ENCODE results near the gene CIAO1.

DNA sequence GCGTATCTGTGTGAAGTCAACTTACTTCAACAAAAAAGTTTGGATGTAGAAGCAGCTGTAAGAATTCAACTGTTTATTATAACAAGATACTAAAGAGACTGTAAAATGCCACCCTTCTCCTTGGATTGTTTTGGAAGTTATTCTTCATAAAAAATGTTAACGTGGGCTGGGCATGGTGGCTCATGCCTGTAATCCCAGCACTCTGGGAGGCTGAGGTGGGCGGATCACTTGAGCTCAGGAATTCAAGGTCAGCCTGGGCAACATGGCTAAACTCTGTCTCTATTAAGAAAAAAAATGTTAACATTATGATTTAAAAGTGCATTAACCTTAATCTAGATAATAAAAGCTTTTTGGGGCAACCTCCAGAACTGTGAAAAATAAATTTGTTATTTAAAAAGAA lies 7.7 kb downstream of the CIAO1 start:
- TF ChIP-seq MAZ (IDR thresholded peaks at IDR 0.05; ENCODE audit: borderline replicate concordance, low read depth, low read length) (no peak), CHD2 (IDR thresholded peaks at IDR 0.05; ENCODE audit: low read length, partially characterized antibody) (no peak), MAFK (IDR thresholded peaks at IDR 0.05; ENCODE audit: partially characterized antibody) (no peak), POLR2AphosphoS2 (conservative IDR thresholded peaks at IDR 0.05; ENCODE audit: low read length) (no peak), PHF8 (IDR thresholded peaks at IDR 0.05; ENCODE audit: borderline replicate concordance, low read depth) (no peak), POLR2A (IDR thresholded peaks at IDR 0.05; ENCODE audit: low read length) (no peak), KDM1A (IDR thresholded peaks at IDR 0.05; ENCODE audit: low read depth) (no peak)
- TF ChIP-seq, protein P1, sequence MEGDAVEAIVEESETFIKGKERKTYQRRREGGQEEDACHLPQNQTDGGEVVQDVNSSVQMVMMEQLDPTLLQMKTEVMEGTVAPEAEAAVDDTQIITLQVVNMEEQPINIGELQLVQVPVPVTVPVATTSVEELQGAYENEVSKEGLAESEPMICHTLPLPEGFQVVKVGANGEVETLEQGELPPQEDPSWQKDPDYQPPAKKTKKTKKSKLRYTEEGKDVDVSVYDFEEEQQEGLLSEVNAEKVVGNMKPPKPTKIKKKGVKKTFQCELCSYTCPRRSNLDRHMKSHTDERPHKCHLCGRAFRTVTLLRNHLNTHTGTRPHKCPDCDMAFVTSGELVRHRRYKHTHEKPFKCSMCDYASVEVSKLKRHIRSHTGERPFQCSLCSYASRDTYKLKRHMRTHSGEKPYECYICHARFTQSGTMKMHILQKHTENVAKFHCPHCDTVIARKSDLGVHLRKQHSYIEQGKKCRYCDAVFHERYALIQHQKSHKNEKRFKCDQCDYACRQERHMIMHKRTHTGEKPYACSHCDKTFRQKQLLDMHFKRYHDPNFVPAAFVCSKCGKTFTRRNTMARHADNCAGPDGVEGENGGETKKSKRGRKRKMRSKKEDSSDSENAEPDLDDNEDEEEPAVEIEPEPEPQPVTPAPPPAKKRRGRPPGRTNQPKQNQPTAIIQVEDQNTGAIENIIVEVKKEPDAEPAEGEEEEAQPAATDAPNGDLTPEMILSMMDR (IDR thresholded peaks at IDR 0.05), result no peak
- TF ChIP-seq, protein P2, sequence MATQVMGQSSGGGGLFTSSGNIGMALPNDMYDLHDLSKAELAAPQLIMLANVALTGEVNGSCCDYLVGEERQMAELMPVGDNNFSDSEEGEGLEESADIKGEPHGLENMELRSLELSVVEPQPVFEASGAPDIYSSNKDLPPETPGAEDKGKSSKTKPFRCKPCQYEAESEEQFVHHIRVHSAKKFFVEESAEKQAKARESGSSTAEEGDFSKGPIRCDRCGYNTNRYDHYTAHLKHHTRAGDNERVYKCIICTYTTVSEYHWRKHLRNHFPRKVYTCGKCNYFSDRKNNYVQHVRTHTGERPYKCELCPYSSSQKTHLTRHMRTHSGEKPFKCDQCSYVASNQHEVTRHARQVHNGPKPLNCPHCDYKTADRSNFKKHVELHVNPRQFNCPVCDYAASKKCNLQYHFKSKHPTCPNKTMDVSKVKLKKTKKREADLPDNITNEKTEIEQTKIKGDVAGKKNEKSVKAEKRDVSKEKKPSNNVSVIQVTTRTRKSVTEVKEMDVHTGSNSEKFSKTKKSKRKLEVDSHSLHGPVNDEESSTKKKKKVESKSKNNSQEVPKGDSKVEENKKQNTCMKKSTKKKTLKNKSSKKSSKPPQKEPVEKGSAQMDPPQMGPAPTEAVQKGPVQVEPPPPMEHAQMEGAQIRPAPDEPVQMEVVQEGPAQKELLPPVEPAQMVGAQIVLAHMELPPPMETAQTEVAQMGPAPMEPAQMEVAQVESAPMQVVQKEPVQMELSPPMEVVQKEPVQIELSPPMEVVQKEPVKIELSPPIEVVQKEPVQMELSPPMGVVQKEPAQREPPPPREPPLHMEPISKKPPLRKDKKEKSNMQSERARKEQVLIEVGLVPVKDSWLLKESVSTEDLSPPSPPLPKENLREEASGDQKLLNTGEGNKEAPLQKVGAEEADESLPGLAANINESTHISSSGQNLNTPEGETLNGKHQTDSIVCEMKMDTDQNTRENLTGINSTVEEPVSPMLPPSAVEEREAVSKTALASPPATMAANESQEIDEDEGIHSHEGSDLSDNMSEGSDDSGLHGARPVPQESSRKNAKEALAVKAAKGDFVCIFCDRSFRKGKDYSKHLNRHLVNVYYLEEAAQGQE (IDR thresholded peaks at IDR 0.05), result no peak
